MM.1S (cell line): ENCODE measurements around the gene CRYGA.

Experiments used
- DNase-seq: peaks from one replicate; pipeline ENCODE4 v3.0.0-alpha.2; 2015
- H2AFZ ChIP-seq: fragments of 300-600 bp; sonication (generic); 2 replicates; pipeline ENCODE4 v1.6.0; 2016; ENCODE audit warnings: antibody characterized with exemption, low read length
- H3F3A ChIP-seq: fragments of 300-600 bp; sonication (generic); 2 replicates; pipeline ENCODE4 v1.6.1; 2016; ENCODE audit warnings: mild to moderate bottlenecking, antibody characterized with exemption, low read length, moderate library complexity, mixed read lengths; ENCODE audit not compliant: insufficient read depth
- H3K27ac ChIP-seq: fragments of 300-600 bp; sonication (generic); 2 replicates; pipeline ENCODE4 v1.5.1; 2016; ENCODE audit warnings: mild to moderate bottlenecking, low read length
- H3K27me3 ChIP-seq: fragments of 300-600 bp; sonication (generic); replicated peaks from 2 replicates; pipeline ENCODE4 v1.6.0; 2016; ENCODE audit warnings: low read length; ENCODE audit not compliant: insufficient read depth
- H3K36me3 ChIP-seq: fragments of 300-600 bp; sonication (generic); replicated peaks from 2 replicates; pipeline ENCODE4 v1.6.1; 2016; ENCODE audit warnings: mild to moderate bottlenecking, low read length, mixed read lengths; ENCODE audit not compliant: insufficient read depth
- H3K4me1 ChIP-seq: fragments of 300-600 bp; sonication (generic); 2 replicates; pipeline ENCODE4 v1.6.1; 2016; ENCODE audit warnings: low read length, mixed read lengths
- H3K4me2 ChIP-seq: fragments of 300-600 bp; sonication (generic); 2 replicates; pipeline ENCODE4 v1.6.0; 2016; ENCODE audit warnings: low read depth, low read length
- H3K4me3 ChIP-seq: fragments of 300-600 bp; sonication (generic); 2 replicates; pipeline ENCODE4 v1.5.1; 2016; ENCODE audit warnings: low read length, mixed read lengths
- H3K79me2 ChIP-seq: fragments of 300-600 bp; sonication (generic); 2 replicates; pipeline ENCODE4 v1.6.1; 2016; ENCODE audit warnings: mixed run types, low read length, mixed read lengths
- H3K9ac ChIP-seq: fragments of 300-600 bp; sonication (generic); 2 replicates; pipeline ENCODE4 v1.6.1; 2016; ENCODE audit warnings: low read length, mixed read lengths
- H3K9me2 ChIP-seq: fragments of 300-600 bp; sonication (generic); replicated peaks from 2 replicates; pipeline ENCODE4 v1.6.1; 2016; ENCODE audit warnings: mild to moderate bottlenecking, low read length, mixed read lengths; ENCODE audit not compliant: insufficient read depth
- H3K9me3 ChIP-seq: fragments of 300-600 bp; sonication (generic); replicated peaks from 2 replicates; pipeline ENCODE4 v1.6.1; 2016; ENCODE audit warnings: mild to moderate bottlenecking, low read length, mixed read lengths; ENCODE audit not compliant: insufficient read depth
- H4K20me1 ChIP-seq: fragments of 300-600 bp; sonication (generic); 2 replicates; pipeline ENCODE4 v1.6.1; 2016; ENCODE audit warnings: mild to moderate bottlenecking, low read length, moderate library complexity, mixed read lengths; ENCODE audit not compliant: insufficient read depth
- EZH2 ChIP-seq: fragments of 300-600 bp; sonication (generic); optimal IDR thresholded peaks from 2 replicates; pipeline ENCODE3; 2017; ENCODE audit warnings: low read depth, mild to moderate bottlenecking, antibody characterized with exemption, low read length, mixed read lengths
- EZH2phosphoT487 ChIP-seq: fragments of 300-600 bp; sonication (generic); IDR thresholded peaks from 2 replicates; pipeline ENCODE4 v1.6.1; 2018; ENCODE audit warnings: antibody characterized with exemption, low read length
- TF ChIP-seq, protein P1 (sequence below): fragments of 300-600 bp; sonication (generic); IDR thresholded peaks from 2 replicates; pipeline ENCODE4 v1.5.1; 2016; ENCODE audit warnings: antibody characterized with exemption, low read length, mixed read lengths

Gene CRYGA

DNA sequence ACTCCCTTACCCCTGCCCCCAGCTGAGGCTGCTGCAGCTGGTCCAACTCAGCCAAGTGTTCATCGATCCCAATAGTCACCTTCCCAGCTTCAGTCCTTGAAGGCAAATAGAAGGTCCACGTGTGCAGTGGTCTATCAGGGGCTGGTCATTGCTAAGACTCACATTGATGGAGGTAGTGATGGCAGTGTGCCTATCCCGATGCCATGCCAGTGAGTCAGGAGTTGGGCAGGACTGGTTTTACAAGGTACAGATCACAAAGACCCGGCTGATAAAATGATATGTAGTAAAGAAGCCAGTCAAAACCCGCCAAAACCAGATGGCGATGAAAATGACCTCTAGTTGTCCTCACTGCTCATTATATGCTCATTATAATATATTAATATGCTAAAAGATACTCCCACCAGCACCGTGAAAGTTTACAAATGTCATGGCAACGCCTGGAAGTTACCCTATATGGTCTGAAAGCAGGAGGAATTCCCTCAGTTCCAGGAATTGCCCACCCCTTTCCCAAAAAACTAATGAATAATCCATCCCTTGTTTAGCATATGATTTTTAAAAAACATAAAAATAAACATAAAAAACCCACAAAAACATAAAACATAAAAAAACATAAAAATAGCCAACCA lies 29.3 kb upstream of the CRYGA start:
- Histone ChIP-seq H4K20me1 (no peaks in the 10 kb centered on the region), H3F3A (no peaks in the 10 kb centered on the region), H3K4me2 (no peak overlapping the region), H3K4me3 (no peak overlapping the region), H2AFZ (no peak overlapping the region), H3K36me3 (no peaks in the 10 kb centered on the region), H3K27me3 (no peaks in the 10 kb centered on the region), H3K9me3 (no peaks in the 10 kb centered on the region), H3K9me2 (no peaks in the 10 kb centered on the region), H3K79me2 (no peaks in the 10 kb centered on the region), H3K9ac (no peak overlapping the region), H3K4me1 (no peaks in the 10 kb centered on the region), H3K27ac (no peak overlapping the region)
- DNase-seq = no peak
- TF ChIP-seq, protein P1, sequence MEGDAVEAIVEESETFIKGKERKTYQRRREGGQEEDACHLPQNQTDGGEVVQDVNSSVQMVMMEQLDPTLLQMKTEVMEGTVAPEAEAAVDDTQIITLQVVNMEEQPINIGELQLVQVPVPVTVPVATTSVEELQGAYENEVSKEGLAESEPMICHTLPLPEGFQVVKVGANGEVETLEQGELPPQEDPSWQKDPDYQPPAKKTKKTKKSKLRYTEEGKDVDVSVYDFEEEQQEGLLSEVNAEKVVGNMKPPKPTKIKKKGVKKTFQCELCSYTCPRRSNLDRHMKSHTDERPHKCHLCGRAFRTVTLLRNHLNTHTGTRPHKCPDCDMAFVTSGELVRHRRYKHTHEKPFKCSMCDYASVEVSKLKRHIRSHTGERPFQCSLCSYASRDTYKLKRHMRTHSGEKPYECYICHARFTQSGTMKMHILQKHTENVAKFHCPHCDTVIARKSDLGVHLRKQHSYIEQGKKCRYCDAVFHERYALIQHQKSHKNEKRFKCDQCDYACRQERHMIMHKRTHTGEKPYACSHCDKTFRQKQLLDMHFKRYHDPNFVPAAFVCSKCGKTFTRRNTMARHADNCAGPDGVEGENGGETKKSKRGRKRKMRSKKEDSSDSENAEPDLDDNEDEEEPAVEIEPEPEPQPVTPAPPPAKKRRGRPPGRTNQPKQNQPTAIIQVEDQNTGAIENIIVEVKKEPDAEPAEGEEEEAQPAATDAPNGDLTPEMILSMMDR = no peak
- TF ChIP-seq EZH2phosphoT487 (no peak), EZH2 (no peak)

DNA sequence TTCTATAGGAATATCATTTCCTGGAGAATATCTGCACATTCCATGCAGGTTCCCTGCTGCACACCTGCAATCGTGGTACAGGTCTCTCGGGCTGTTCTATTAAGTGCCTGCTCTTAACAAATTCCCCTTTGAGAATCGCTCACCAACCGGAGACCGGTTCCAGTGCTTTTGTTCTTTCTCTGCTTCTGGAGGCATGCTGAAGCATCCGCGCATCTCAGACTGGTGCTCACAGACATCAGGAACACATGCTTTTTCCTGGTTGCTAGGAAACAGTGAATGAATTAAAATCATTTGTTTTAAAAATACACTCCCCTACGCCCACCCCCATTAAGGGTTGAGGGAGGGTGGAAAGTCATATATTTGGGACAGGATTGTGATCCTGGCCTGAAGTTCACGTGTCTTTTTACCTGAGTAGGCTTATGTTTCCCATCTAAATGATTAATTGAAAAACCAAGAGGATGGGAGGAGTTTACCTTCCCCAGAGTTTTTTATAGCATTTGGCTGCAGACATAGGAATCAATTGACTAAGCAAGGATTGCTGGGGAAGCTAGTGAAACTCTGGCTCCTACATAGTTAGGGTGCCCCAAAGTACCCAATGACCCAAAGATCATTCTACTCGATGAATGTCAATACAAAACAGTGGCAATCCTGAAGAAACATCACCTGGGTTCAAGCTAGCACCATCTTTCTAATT lies 26.6 kb upstream of the CRYGA start, which contains the start of gene C2orf80:
Gene C2orf80 (minus strand): TSS at position 221 of the 694 bp plus-strand sequence. CDS start 3,044 bp downstream, outside the sequence.
- no peaks in the 10 kb centered on the region for H3K27me3 ChIP-seq
- no peaks in the 10 kb centered on the region for H3K36me3 ChIP-seq
- H3K9ac ChIP-seq = no peak within 1 kb of the TSS

DNA sequence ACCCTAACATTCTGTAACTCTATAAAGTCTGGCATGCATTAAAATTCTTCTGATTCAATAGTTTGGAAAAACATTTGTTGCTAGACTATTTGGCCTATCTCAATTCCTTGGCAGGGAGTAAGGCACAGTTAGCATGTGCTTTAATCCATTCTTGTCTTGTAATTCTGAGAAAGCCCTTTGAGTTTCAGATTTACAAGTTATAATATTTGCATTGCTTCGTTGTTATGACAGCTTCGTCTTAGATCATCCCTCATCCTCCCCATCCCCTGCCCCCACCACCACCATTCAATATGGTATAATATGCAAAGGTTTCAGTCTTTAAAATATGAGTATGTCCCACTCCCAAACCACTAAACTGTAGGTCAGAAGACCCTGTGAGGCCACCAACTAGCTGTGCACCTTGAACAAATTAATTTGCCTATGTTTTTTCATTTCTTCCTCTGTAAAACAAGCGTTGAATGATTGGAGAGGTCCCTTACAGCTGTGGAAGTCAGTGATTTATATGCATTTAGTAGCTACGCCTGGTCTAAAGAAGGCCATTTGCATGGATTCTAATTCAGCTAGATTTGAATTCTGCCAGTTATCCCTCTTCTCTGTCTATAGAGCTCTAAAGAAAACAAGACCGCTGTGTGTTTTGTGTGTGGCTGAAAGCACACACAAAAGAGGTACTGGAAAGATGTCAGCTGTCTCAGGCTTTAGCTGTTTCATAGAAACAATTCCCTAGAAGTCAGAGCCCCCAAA lies 25.9 kb upstream of the CRYGA start:
- Histone ChIP-seq H2AFZ (no peak overlapping the region), H3K9me2 (no peaks in the 10 kb centered on the region), H4K20me1 (no peaks in the 10 kb centered on the region), H3K27ac (no peak overlapping the region), H3K4me2 (no peak overlapping the region), H3K4me1 (no peaks in the 10 kb centered on the region), H3K36me3 (no peaks in the 10 kb centered on the region), H3K9me3 (no peaks in the 10 kb centered on the region), H3K9ac (no peak overlapping the region), H3K79me2 (no peaks in the 10 kb centered on the region), H3K4me3 (no peak overlapping the region), H3K27me3 (no peaks in the 10 kb centered on the region), H3F3A (no peaks in the 10 kb centered on the region)
- DNase-seq = no peak
- TF ChIP-seq EZH2 (no peak), EZH2phosphoT487 (no peak)
- TF ChIP-seq, protein P1 = no peak

More for the DNA sequence above, 26.6 kb upstream of the CRYGA start, which contains the start of gene C2orf80:
- Histone ChIP-seq H3K4me1 (no peaks in the 10 kb centered on the region), H2AFZ (no peak within 1 kb of the TSS), H3F3A (no peaks in the 10 kb centered on the region), H3K27ac (no peak within 1 kb of the TSS), H3K9me2 (no peaks in the 10 kb centered on the region), H4K20me1 (no peaks in the 10 kb centered on the region), H3K4me3 (no peak within 1 kb of the TSS), H3K79me2 (no peaks in the 10 kb centered on the region), H3K9me3 (no peaks in the 10 kb centered on the region), H3K4me2 (no peak within 1 kb of the TSS)
- no peak for DNase-seq
- no peak for TF ChIP-seq EZH2phosphoT487
- TF ChIP-seq, protein P1 = no peak
- no peak for TF ChIP-seq EZH2
